Measurements from ENCODE around the gene ALCAM.

GRCh38 chr3:105367063-105367405, 325 bp downstream of the ALCAM start:
- 0 out of 2 replicates have a peak, but pooled peaks have one; percentile 6 for TF ChIP-seq ZSCAN4 (tag by site-specific recombination; IDR thresholded peaks at IDR 0.05)
- no peak for TF ChIP-seq PBX3 (CRISPR knock-in tag; IDR thresholded peaks at IDR 0.05)
- TF ChIP-seq CTCF (tag by site-specific recombination; IDR thresholded peaks at IDR 0.05), result no peak
- TF ChIP-seq ZNF513 (tag by site-specific recombination; IDR thresholded peaks at IDR 0.05), result no peak
- TF ChIP-seq ZSCAN5A (tag by site-specific recombination; IDR thresholded peaks at IDR 0.05), result no peak
- no peak for TF ChIP-seq ZNF76 (tag by site-specific recombination; IDR thresholded peaks at IDR 0.05; ENCODE audit: borderline replicate concordance, low read depth)

All from HEK293 (cell line).